Peyer's patch (tissue), 4 donors: Measurements from ENCODE around the gene SEMA3B. TPM values are rescaled to one million over a fixed set of nuclear protein-coding genes. Genes with fewer than 3 reads are reported as not detected.

Experiments
- DNase-seq, 3 donors: peaks; one replicate each; pipeline ENCODE4 v3.0.0-alpha.2; 2017 to 2019
- H3K27ac ChIP-seq, 4 donors: fragments of 200-600 bp; sonication (generic); one replicate each; pipeline ENCODE4 v1.5.1; 2016 to 2019
- H3K27me3 ChIP-seq, 2 donors: fragments of 200-600 bp; sonication (generic); one replicate each; pipeline ENCODE4 v1.5.1; 2019
- H3K36me3 ChIP-seq, 3 donors: fragments of 200-600 bp; sonication (generic); one replicate each; pipeline ENCODE4 v1.5.1; 2016 to 2019
- H3K4me1 ChIP-seq, 4 donors: fragments of 200-600 bp; sonication (generic); one replicate each; pipeline ENCODE4 v1.5.1; 2016 to 2019
- H3K4me3 ChIP-seq, 4 donors: fragments of 200-600 bp; sonication (generic); 1 replicate in 3 of 4; 2 replicates in 1 of 4; pipeline ENCODE4 v1.5.1; 2016 to 2019; ENCODE audit warnings: mild to moderate bottlenecking in 1 of 4
- H3K9me3 ChIP-seq, 4 donors: fragments of 200-600 bp; sonication (generic); one replicate each; pipeline ENCODE4 v1.5.1; 2016 to 2019; ENCODE audit warnings: mild to moderate bottlenecking in 1 of 4
- POLR2A ChIP-seq, 2 donors: fragments of 450-650 bp; IDR thresholded peaks; one replicate each; pipeline ENCODE4 v1.5.1; 2017; ENCODE audit warnings: antibody characterized with exemption in 2 of 2, mild to moderate bottlenecking in 2 of 2, moderate library complexity in 2 of 2
- total RNA-seq, 4 donors: library from RNA; depleted of rRNA; stranded (reverse); fragments of >200 nt; gene quantifications; one replicate each; pipeline ENCODE4 v1.1.0, GENCODE V29; 2016
- TF ChIP-seq, protein P1 (sequence below), 6 experiments: fragments of 450-650 bp in 4 of 6; fragments of 200-600 bp in 2 of 6; sonication (generic) in 1 of 6; IDR thresholded peaks; one replicate each; pipeline ENCODE4 v1.5.1; 2017 to 2019; ENCODE audit warnings: antibody characterized with exemption in 6 of 6, mild to moderate bottlenecking in 3 of 6, moderate library complexity in 1 of 6

Gene SEMA3B
- total RNA-seq, 4 donors from 2014 or later = 56.1 to 367 (median 267) TPM

DNA sequence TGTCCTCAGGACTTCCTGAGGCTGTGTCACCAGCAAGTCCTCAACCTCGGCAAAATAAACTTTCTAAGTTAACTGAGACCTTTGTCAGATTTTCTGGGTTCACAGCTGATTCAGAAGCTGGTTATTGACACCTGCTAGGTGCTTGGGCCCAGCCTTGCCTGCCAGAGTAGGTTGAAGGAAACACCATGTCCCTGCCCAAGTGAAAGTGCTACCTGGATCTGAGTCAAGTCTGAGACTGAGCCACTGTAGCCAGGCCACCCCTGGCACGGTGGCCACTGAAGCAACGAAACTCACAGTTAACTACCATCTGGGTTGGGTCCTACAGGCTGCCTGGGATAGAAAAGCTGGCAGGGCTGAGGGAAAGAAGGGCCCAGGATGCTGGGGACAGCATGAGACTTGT, 45.4 kb downstream of the SEMA3B start:
- Histone ChIP-seq H3K4me1 (peaks cover 3 to 38% (median 11%) of the 10 kb centered on the region in 4 donors), H3K36me3 (peaks cover 0 to 11% (median 0%) of the 10 kb centered on the region in 3 donors), H3K4me3 (no peak overlapping the region), H3K27me3 (no peaks in the 10 kb centered on the region), H3K27ac (no peak overlapping the region), H3K9me3 (no peaks in the 10 kb centered on the region)
- TF ChIP-seq POLR2A (IDR thresholded peaks at IDR 0.05) = no peak
- TF ChIP-seq, protein P1, sequence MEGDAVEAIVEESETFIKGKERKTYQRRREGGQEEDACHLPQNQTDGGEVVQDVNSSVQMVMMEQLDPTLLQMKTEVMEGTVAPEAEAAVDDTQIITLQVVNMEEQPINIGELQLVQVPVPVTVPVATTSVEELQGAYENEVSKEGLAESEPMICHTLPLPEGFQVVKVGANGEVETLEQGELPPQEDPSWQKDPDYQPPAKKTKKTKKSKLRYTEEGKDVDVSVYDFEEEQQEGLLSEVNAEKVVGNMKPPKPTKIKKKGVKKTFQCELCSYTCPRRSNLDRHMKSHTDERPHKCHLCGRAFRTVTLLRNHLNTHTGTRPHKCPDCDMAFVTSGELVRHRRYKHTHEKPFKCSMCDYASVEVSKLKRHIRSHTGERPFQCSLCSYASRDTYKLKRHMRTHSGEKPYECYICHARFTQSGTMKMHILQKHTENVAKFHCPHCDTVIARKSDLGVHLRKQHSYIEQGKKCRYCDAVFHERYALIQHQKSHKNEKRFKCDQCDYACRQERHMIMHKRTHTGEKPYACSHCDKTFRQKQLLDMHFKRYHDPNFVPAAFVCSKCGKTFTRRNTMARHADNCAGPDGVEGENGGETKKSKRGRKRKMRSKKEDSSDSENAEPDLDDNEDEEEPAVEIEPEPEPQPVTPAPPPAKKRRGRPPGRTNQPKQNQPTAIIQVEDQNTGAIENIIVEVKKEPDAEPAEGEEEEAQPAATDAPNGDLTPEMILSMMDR (IDR thresholded peaks at IDR 0.05) = no peak
- no peak for DNase-seq

DNA sequence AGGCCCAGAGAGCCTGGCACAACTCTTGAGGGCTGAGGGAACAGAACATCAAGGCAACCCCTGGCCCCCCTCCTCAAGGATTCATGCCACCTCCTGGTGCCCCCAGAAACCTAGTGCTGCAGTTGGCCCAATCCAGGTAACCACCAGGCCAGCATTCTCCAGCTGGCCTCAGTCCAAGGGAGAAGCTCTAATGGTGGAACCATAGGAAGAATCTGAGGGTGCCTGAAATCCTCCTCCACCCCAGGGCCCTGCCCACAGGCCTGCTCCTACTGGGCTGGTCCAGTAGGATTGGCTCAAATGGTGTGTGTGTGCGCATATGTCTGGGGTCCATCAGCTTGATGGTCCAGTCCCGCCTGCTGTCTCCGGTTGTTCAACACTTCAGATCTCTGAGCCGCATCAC, 45.9 kb downstream of the SEMA3B start:
- H3K4me1 ChIP-seq = peaks cover 3 to 42% (median 11%) of the 10 kb centered on the region in 4 donors
- no peak overlapping the region for H3K4me3 ChIP-seq
- H3K27ac ChIP-seq = peak overlapping the region in 1 of 4 donors; percentile 5
- no peak for DNase-seq
- H3K27me3 ChIP-seq = no peaks in the 10 kb centered on the region
- peaks cover 0 to 11% (median 0%) of the 10 kb centered on the region in 3 donors for H3K36me3 ChIP-seq
- TF ChIP-seq, protein P1 (IDR thresholded peaks at IDR 0.05) = no peak
- no peak for TF ChIP-seq POLR2A (IDR thresholded peaks at IDR 0.05)
- no peaks in the 10 kb centered on the region for H3K9me3 ChIP-seq

DNA sequence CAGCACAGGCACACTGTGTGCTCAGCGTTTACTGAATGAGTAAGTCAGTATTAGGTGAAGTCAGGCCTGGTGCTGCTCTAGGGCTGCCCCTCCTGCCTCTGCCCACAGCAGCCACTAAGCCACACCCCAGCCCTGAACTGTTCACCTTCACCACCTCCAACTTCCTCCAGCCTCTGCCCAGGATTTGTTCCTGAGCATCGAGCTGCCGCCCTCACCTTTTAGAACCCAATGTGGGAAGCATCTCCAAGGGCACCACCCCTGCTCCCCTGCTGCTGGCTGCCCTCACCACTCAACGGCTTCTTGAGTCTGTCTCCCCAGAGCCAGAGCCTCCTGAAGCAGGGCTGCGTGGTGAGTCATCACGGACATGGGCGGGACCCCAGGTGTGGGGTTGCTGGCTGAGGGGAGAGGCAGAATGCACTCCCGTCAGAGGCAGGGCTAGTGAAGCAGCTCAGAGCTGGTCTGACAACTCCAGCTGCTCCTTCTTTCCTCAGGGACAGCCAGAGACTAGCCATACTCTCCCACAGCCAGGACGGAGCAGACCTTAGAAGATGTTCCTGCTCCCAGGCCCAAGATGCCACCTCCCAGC, 47.8 kb downstream of the SEMA3B start:
- DNase-seq = peak in 2 of 3 donors; percentile 90 to 92
- TF ChIP-seq, protein P1 (IDR thresholded peaks at IDR 0.05) = no peak
- peak; percentile 52 to 66 for TF ChIP-seq POLR2A (IDR thresholded peaks at IDR 0.05)
- Histone ChIP-seq H3K27ac (peak overlapping the region; percentile 52 to 93 (median 74)), H3K4me1 (peaks cover 3 to 50% (median 17%) of the 10 kb centered on the region in 4 donors), H3K36me3 (peaks cover 0 to 11% (median 0%) of the 10 kb centered on the region in 3 donors), H3K9me3 (no peaks in the 10 kb centered on the region), H3K4me3 (peak overlapping the region in 1 of 4 donors; percentile 14), H3K27me3 (no peaks in the 10 kb centered on the region)

DNA sequence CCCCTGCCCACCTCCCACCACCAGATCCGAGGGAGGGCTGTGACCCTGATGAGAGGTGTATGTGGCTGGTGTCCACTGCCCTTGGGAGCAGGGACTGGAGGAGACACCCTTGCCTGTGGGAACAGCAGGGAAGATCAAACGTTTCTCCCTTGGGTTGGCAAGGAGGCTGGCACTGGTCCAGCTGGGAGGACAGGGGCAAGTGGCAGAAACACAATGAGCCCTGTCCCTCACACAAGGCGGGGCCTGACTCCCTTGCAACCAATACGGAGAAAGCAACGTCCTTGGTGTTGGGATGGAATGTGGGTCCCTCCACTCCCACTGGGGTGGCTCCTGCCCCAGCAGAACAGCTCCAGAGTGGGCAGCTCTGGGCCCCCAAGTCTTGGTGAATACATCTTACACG, 48.4 kb downstream of the SEMA3B start:
- TF ChIP-seq, protein P1 (IDR thresholded peaks at IDR 0.05) = no peak
- TF ChIP-seq POLR2A (IDR thresholded peaks at IDR 0.05) = no peak
- H3K36me3 ChIP-seq = peaks cover 0 to 11% (median 0%) of the 10 kb centered on the region in 3 donors
- H3K4me3 ChIP-seq = peak overlapping the region in 1 of 4 donors; percentile 14
- DNase-seq = peak in 1 of 3 donors; percentile 73
- no peaks in the 10 kb centered on the region for H3K27me3 ChIP-seq
- H3K4me1 ChIP-seq = peaks cover 5 to 55% (median 22%) of the 10 kb centered on the region in 4 donors
- no peaks in the 10 kb centered on the region for H3K9me3 ChIP-seq
- H3K27ac ChIP-seq = peak overlapping the region; percentile 52 to 93 (median 74)

DNA sequence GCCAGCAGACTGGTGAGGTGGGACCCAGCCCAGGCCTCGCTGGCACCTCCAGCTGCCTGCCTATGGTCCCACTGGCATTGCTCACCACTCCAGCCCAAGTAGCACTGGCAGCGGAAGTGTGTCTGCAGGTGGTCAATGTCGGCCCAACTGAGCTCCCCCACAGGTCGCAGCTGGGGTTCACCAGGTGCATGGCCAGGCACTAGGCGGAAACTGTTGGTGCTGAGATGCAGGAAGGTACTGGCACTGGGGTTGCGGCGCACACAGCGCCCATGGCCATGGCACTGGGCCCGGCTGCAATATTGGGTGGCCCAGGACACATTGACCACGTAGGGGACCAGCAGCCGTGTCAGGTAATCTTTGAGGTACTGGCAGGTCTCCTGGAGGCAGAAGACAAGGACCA, 49.2 kb downstream of the SEMA3B start:
- Histone ChIP-seq H3K4me3 (no peak overlapping the region), H3K36me3 (peaks cover 0 to 11% (median 0%) of the 10 kb centered on the region in 3 donors), H3K27ac (peak overlapping the region in 2 of 4 donors; percentile 79 to 93), H3K9me3 (no peaks in the 10 kb centered on the region), H3K27me3 (no peaks in the 10 kb centered on the region), H3K4me1 (peaks cover 7 to 58% (median 22%) of the 10 kb centered on the region in 4 donors)
- TF ChIP-seq POLR2A (IDR thresholded peaks at IDR 0.05) = no peak
- TF ChIP-seq, protein P1 (IDR thresholded peaks at IDR 0.05) = no peak
- DNase-seq = no peak
